ENCODE results near the gene VGLL3.

DNA sequence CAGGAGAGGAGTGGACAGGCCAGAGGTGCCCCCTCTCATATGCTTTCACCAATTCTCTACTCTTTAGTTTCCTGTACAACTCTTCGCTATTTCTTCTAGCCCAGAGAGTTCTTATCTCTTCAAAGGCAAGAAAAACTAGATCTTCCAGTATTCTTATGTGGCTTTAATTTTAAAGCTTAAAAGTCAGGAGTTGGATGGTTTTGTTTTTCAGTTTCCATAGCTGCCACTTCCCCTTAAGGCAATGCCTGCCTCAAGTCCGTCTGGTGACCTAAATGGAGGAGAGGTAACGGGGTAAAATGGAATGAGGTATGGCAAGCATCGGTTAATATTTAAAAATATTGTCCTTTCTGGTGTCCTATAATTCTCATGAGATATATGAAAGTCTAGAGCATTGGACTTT, 11.4 kb upstream of the VGLL3 start:
- TF ChIP-seq, protein P1, sequence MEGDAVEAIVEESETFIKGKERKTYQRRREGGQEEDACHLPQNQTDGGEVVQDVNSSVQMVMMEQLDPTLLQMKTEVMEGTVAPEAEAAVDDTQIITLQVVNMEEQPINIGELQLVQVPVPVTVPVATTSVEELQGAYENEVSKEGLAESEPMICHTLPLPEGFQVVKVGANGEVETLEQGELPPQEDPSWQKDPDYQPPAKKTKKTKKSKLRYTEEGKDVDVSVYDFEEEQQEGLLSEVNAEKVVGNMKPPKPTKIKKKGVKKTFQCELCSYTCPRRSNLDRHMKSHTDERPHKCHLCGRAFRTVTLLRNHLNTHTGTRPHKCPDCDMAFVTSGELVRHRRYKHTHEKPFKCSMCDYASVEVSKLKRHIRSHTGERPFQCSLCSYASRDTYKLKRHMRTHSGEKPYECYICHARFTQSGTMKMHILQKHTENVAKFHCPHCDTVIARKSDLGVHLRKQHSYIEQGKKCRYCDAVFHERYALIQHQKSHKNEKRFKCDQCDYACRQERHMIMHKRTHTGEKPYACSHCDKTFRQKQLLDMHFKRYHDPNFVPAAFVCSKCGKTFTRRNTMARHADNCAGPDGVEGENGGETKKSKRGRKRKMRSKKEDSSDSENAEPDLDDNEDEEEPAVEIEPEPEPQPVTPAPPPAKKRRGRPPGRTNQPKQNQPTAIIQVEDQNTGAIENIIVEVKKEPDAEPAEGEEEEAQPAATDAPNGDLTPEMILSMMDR (IDR thresholded peaks at IDR 0.05): no peak
- TF ChIP-seq POLR2A (IDR thresholded peaks at IDR 0.05): no peak
